Activated T-cell treated with anti-CD3 and anti-CD28 coated beads, Interleukin-2, amount 50 U/mL, for 4 hours (primary cell): ENCODE results near the gene KCNH1. TPM values are rescaled to one million over a fixed set of nuclear protein-coding genes. Genes with fewer than 3 reads are reported as not detected.
A peak's percentile ranks its signal among the peaks of the same experiment; 100 is the strongest.
"Not testable (repeated sequence)": the region's sequence is repeated elsewhere in the genome, so short reads cannot be mapped to it uniquely, and the experiment has no call there.

ENCODE experiments used
- ATAC-seq, 2 donors: fragments of 200-7000 bp; cut with Tn5 transposase; one replicate each; pipeline ENCODE4 v1.10.0; 2021
- DNase-seq: peaks from one replicate; pipeline ENCODE4 v3.0.0-alpha.2; 2020
- H3K27me3 Mint-ChIP-seq: one replicate; pipeline ENCODE4 v1.8.0; 2021; ENCODE audit warnings: low read depth, mixed read lengths
- H3K36me3 Mint-ChIP-seq: one replicate; pipeline ENCODE4 v1.8.0; 2022; ENCODE audit warnings: mixed read lengths; ENCODE audit not compliant: insufficient read depth
- H3K4me1 Mint-ChIP-seq: one replicate; pipeline ENCODE4 v1.8.0; 2021; ENCODE audit warnings: low read depth, mixed read lengths
- H3K4me3 Mint-ChIP-seq: one replicate; pipeline ENCODE4 v1.8.0; 2021; ENCODE audit warnings: mild to moderate bottlenecking, moderate library complexity, mixed read lengths
- H3K9me3 Mint-ChIP-seq: one replicate; pipeline ENCODE4 v1.8.0; 2021; ENCODE audit warnings: mixed read lengths
- total RNA-seq, 3 donors: library from RNA; stranded (reverse); gene quantifications; one replicate each; pipeline ENCODE4 v1.2.1, GENCODE V29; 2021

KCNH1 gene
- total RNA-seq, 3 donors from 2014 or later: not detected

- Mint-ChIP-seq H3K4me1 (no peaks in the 10 kb centered on the region), H3K4me3 (no peak overlapping the region), H3K27me3 (peaks cover 4% of the 10 kb centered on the region), H3K9me3 (no peaks in the 10 kb centered on the region), H3K36me3 (peaks cover 3% of the 10 kb centered on the region)
- DNase-seq: no peak
- no peak for ATAC-seq
Measured at GRCh38 chr1:211066781-211067384, 67.1 kb downstream of the KCNH1 start.

GRCh38 chr1:211041838-211042237 is 92.1 kb downstream of the KCNH1 start:
- H3K36me3 Mint-ChIP-seq, H3K4me1 Mint-ChIP-seq, DNase-seq, H3K9me3 Mint-ChIP-seq, ATAC-seq, H3K4me3 Mint-ChIP-seq: not testable (repeated sequence)
- peaks cover 13% of the 10 kb centered on the region for H3K27me3 Mint-ChIP-seq

GRCh38 chr1:211037095-211037494 is 96.9 kb downstream of the KCNH1 start:
- ATAC-seq (peak; percentile 48 to 59), DNase-seq (no peak)
- no peak overlapping the region for H3K4me3 Mint-ChIP-seq
- H3K4me1 Mint-ChIP-seq: no peaks in the 10 kb centered on the region
- no peaks in the 10 kb centered on the region for H3K9me3 Mint-ChIP-seq
- no peaks in the 10 kb centered on the region for H3K36me3 Mint-ChIP-seq
- peaks cover 2% of the 10 kb centered on the region for H3K27me3 Mint-ChIP-seq

- no peaks in the 10 kb centered on the region for H3K9me3 Mint-ChIP-seq
- no peaks in the 10 kb centered on the region for H3K4me1 Mint-ChIP-seq
- no peak overlapping the region for H3K4me3 Mint-ChIP-seq
- no peaks in the 10 kb centered on the region for H3K36me3 Mint-ChIP-seq
- no peak for DNase-seq
- H3K27me3 Mint-ChIP-seq: peaks cover 2% of the 10 kb centered on the region
- no peak for ATAC-seq
Measured at GRCh38 chr1:211036381-211037060, 97.4 kb downstream of the KCNH1 start.

DNA sequence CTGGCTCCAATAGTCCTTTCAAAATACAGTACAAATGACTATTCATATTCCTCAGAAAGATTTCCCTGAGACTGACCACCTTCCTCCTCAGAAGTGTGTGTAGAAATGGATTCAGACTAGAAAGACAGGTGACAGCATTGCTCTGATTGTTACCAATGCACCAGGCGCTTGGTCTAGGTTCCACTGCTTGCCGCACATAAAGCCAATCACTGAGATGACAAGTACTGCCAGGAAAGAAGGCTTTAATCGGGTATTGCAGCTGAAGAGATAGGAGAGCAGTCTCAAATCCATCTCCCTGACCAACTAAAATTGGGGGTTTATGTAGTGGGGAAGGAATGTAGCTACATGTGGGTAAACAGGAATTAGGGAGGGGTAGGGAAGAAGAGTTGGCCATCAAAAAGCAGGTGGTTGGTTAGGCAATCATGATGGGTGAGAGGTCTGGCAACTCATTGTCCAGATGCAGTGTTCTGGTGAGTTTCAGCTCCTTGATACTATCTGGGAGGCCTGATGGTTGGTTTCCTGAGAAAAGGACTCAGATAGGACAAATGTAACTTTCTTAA is 98.0 kb downstream of the KCNH1 start:
- Mint-ChIP-seq H3K9me3 (no peaks in the 10 kb centered on the region), H3K36me3 (no peaks in the 10 kb centered on the region), H3K4me1 (no peaks in the 10 kb centered on the region), H3K27me3 (peaks cover 2% of the 10 kb centered on the region), H3K4me3 (no peak overlapping the region)
- ATAC-seq (no peak), DNase-seq (no peak)

- Mint-ChIP-seq H3K36me3 (no peaks in the 10 kb centered on the region), H3K27me3 (peaks cover 5% of the 10 kb centered on the region), H3K4me3 (no peak overlapping the region), H3K9me3 (no peaks in the 10 kb centered on the region), H3K4me1 (no peaks in the 10 kb centered on the region)
- ATAC-seq (no peak), DNase-seq (no peak)
Measured at GRCh38 chr1:211033921-211034525, 99.9 kb downstream of the KCNH1 start.

GRCh38 chr1:211024901-211025300 is 109.0 kb downstream of the KCNH1 start:
- H3K4me1 Mint-ChIP-seq: no peaks in the 10 kb centered on the region
- H3K27me3 Mint-ChIP-seq: peaks cover 14% of the 10 kb centered on the region
- H3K36me3 Mint-ChIP-seq: no peaks in the 10 kb centered on the region
- DNase-seq (no peak), ATAC-seq (no peak)
- no peak overlapping the region for H3K4me3 Mint-ChIP-seq
- H3K9me3 Mint-ChIP-seq: no peaks in the 10 kb centered on the region

- no peak for DNase-seq
- H3K4me1 Mint-ChIP-seq: no peaks in the 10 kb centered on the region
- H3K27me3 Mint-ChIP-seq: peaks cover 28% of the 10 kb centered on the region
- no peak overlapping the region for H3K4me3 Mint-ChIP-seq
- H3K36me3 Mint-ChIP-seq: no peaks in the 10 kb centered on the region
- ATAC-seq: no peak
- no peaks in the 10 kb centered on the region for H3K9me3 Mint-ChIP-seq
Measured at GRCh38 chr1:211019266-211019665, 114.7 kb downstream of the KCNH1 start.

DNA sequence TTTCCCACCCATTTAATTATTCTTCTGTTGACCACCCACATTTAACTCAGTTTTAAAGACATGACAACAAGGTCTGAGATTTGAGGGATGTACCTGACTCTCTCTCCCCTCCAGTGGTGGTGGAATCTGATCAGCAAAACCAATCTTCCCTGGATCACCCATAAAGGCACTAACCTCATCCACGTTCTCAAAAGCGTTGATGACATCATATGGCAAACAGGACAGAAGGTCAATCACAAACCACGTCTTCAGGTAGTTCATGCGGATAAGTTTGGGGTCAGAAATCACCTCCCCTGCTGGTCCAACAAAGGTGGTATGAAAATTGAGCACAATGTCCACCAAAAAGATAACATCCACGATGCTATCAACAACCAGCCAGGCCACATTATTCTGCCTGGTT is 115.3 kb downstream of the KCNH1 start:
- DNase-seq (no peak), ATAC-seq (no peak)
- Mint-ChIP-seq H3K36me3 (no peaks in the 10 kb centered on the region), H3K4me1 (no peaks in the 10 kb centered on the region), H3K27me3 (peaks cover 32% of the 10 kb centered on the region), H3K4me3 (no peak overlapping the region), H3K9me3 (no peaks in the 10 kb centered on the region)

GRCh38 chr1:211017075-211017718 is 116.8 kb downstream of the KCNH1 start:
- Mint-ChIP-seq H3K36me3 (no peaks in the 10 kb centered on the region), H3K9me3 (no peaks in the 10 kb centered on the region), H3K4me1 (no peaks in the 10 kb centered on the region), H3K27me3 (peaks cover 34% of the 10 kb centered on the region), H3K4me3 (no peak overlapping the region)
- no peak for DNase-seq
- no peak for ATAC-seq

- Mint-ChIP-seq H3K36me3 (no peaks in the 10 kb centered on the region), H3K27me3 (peaks cover 43% of the 10 kb centered on the region), H3K4me3 (no peak overlapping the region), H3K9me3 (no peaks in the 10 kb centered on the region), H3K4me1 (no peaks in the 10 kb centered on the region)
- no peak for ATAC-seq
- DNase-seq: no peak
Measured at GRCh38 chr1:211014275-211014674, 119.7 kb downstream of the KCNH1 start.

DNA sequence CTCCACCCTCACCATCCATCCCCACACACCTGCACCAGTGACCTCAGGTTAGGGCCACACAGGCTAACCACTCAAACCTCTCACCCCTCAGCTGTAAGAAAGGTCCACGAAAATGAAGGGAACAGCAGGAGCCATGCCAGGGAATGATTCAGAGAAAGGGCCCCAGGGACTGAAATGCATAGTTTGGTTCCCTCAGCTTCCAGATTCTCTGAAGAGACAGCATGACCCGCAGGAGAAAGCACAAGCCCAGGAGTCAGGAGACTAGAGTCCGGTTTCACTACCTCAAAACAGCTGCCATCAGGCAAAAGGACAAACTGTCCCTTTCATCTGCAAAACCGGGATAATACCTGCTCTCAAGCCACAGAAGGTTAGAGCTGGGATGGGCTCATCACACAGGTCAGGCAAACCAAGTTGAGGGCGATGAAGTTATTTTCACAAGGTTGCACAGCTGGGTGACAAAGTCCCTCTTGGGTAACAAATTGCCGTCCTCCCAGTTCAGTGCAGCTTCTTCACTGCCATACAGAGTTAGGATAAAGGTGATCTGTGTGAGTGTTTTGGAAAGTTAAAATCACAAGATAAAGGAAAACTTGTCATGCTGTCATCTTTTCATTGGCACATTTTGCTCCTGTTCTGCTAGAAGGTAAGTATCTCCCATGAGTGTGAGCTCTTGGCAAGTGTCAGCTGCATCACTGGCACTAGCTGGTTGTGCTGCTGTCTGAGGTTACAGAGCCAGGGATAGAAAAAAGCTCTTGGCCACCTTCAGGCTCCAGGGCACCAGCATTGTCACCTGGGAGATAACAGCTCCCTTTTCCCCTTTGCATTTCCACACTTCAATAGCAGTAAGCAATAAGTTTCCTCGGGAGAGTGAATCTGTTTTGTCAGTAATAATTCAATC is 120.4 kb downstream of the KCNH1 start:
- ATAC-seq: no peak
- Mint-ChIP-seq H3K4me3 (no peak overlapping the region), H3K36me3 (no peaks in the 10 kb centered on the region), H3K27me3 (peaks cover 45% of the 10 kb centered on the region), H3K9me3 (no peaks in the 10 kb centered on the region), H3K4me1 (no peaks in the 10 kb centered on the region)
- DNase-seq: no peak

GRCh38 chr1:211011128-211011527 is 122.8 kb downstream of the KCNH1 start:
- not testable (repeated sequence) for ATAC-seq, H3K4me3 Mint-ChIP-seq

GRCh38 chr1:211009944-211010343 is 124.0 kb downstream of the KCNH1 start:
- Mint-ChIP-seq H3K27me3 (peaks cover 28% of the 10 kb centered on the region), H3K9me3 (no peaks in the 10 kb centered on the region), H3K4me3 (no peak overlapping the region), H3K4me1 (no peaks in the 10 kb centered on the region), H3K36me3 (no peaks in the 10 kb centered on the region)
- DNase-seq: no peak
- no peak for ATAC-seq

More at GRCh38 chr1:211011128-211011527, 122.8 kb downstream of the KCNH1 start:
- H3K27me3 Mint-ChIP-seq: peaks cover 40% of the 10 kb centered on the region
- DNase-seq, H3K36me3 Mint-ChIP-seq, H3K4me1 Mint-ChIP-seq, H3K9me3 Mint-ChIP-seq: not testable (repeated sequence)
